Loucy (cell line): ENCODE data around the gene GAS5.

Source experiments
- H2AFZ ChIP-seq: fragments of 200-600 bp; sonication (generic); 2 replicates; pipeline ENCODE4 v1.6.0; 2016; ENCODE audit warnings: antibody characterized with exemption, mild to moderate bottlenecking, low read length, moderate library complexity
- H3F3A ChIP-seq: fragments of 200-600 bp; 2 replicates; pipeline ENCODE4 v1.6.0; 2016; ENCODE audit warnings: antibody characterized with exemption, low read depth, mild to moderate bottlenecking
- H3K27me3 ChIP-seq: fragments of 200-600 bp; sonication (generic); 2 replicates; pipeline ENCODE4 v1.6.1; 2014; ENCODE audit warnings: low read length, mild to moderate bottlenecking; ENCODE audit not compliant: insufficient read depth, poor library complexity, severe bottlenecking
- H3K36me3 ChIP-seq: fragments of 200-600 bp; sonication (generic); 2 replicates; pipeline ENCODE4 v1.6.1; 2016; ENCODE audit warnings: low read length; ENCODE audit not compliant: insufficient read depth
- H3K4me1 ChIP-seq: fragments of 200-600 bp; sonication (generic); 2 replicates; pipeline ENCODE4 v1.5.1; 2014; ENCODE audit warnings: low read length, mild to moderate bottlenecking; ENCODE audit not compliant: insufficient read depth, poor library complexity, severe bottlenecking
- H3K4me2 ChIP-seq: fragments of 200-600 bp; sonication (generic); 2 replicates; pipeline ENCODE4 v1.6.0; 2014; ENCODE audit warnings: antibody characterized with exemption, low read length, low read depth, mild to moderate bottlenecking; ENCODE audit not compliant: poor library complexity, severe bottlenecking
- H3K4me3 ChIP-seq: fragments of 200-600 bp; sonication (generic); 2 replicates; pipeline ENCODE4 v1.5.1; 2014; ENCODE audit warnings: low read length, mild to moderate bottlenecking, mixed read lengths; ENCODE audit not compliant: poor library complexity, severe bottlenecking
- H3K79me2 ChIP-seq: fragments of 200-600 bp; sonication (generic); 2 replicates; pipeline ENCODE4 v1.6.1; 2014; ENCODE audit warnings: low read length; ENCODE audit not compliant: insufficient read depth
- H3K9ac ChIP-seq: fragments of 200-600 bp; sonication (generic); 2 replicates; pipeline ENCODE4 v1.6.0; 2014; ENCODE audit warnings: mild to moderate bottlenecking, low read depth, low read length, moderate library complexity; ENCODE audit not compliant: poor library complexity, severe bottlenecking
- H3K9me2 ChIP-seq: fragments of 200-600 bp; sonication (generic); replicated peaks from 2 replicates; pipeline ENCODE4 v1.6.1; 2016; ENCODE audit warnings: low read depth, low read length, mixed read lengths
- H3K9me3 ChIP-seq: fragments of 200-600 bp; sonication (generic); 2 replicates; pipeline ENCODE4 v1.6.1; 2014; ENCODE audit warnings: mild to moderate bottlenecking, antibody characterized with exemption, low read length, low read depth; ENCODE audit not compliant: insufficient read depth
- H4K20me1 ChIP-seq: fragments of 200-600 bp; sonication (generic); 2 replicates; pipeline ENCODE4 v1.6.0; 2014; ENCODE audit warnings: antibody characterized with exemption, low read length, mild to moderate bottlenecking; ENCODE audit not compliant: insufficient read depth, poor library complexity, severe bottlenecking
- CTCF ChIP-seq: fragments of 200-600 bp; sonication (generic); conservative IDR thresholded peaks from 2 replicates; pipeline ENCODE4 v1.5.1; 2014; ENCODE audit warnings: mild to moderate bottlenecking, antibody characterized with exemption, low read length
- EZH2phosphoT487 ChIP-seq: fragments of 200-600 bp; IDR thresholded peaks from 2 replicates; pipeline ENCODE4 v1.6.1; 2018; ENCODE audit warnings: antibody characterized with exemption, mild to moderate bottlenecking, moderate library complexity, borderline replicate concordance

Gene GAS5

DNA sequence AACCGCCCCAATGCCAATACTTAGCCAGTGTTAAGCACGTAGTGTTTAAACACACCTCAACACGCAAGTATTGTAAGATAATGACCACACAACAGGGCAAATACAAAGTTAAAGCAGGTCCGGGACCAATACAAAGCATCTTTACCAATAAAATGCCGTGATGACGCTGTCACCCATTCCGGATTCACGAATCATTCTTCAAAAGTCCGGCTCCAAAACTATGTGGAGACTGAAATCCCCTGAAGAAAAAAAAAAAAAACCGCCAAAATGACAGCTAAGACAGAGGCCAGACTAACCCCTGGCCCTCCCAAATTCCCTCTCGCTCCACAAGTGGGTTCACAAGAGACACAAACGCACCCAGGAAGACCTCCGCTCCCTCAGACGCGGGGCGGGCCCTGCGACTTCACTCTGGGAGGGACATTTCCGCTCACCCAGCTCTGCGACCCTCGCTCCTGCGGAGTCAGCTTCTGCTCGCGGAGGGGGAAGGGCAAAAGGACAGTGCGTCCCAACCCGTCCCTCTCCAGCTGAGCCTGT is 43.9 kb downstream of the GAS5 start:
- Histone ChIP-seq H4K20me1 (peaks cover 22% of the 10 kb centered on the region), H3K4me3 (peak overlapping the region; percentile 94), H2AFZ (peak overlapping the region; percentile 94), H3K4me2 (peak overlapping the region; percentile 99), H3K9me3 (no peaks in the 10 kb centered on the region), H3K4me1 (peaks cover 37% of the 10 kb centered on the region), H3K79me2 (peaks cover 62% of the 10 kb centered on the region), H3K27me3 (no peaks in the 10 kb centered on the region), H3K9me2 (no peaks in the 10 kb centered on the region), H3K36me3 (0 out of 2 replicates have a peak, but pooled peaks cover 4% of the 10 kb centered on the region), H3F3A (no peaks in the 10 kb centered on the region), H3K9ac (peak overlapping the region; percentile 97)
- TF ChIP-seq CTCF = no peak
- no peak for TF ChIP-seq EZH2phosphoT487

GRCh38 chr1:173821680-173822079 is 46.1 kb downstream of the GAS5 start:
- Histone ChIP-seq H3K9me2 (no peaks in the 10 kb centered on the region), H3K4me2 (peak overlapping the region; percentile 99), H3K79me2 (peaks cover 75% of the 10 kb centered on the region), H3K9me3 (no peaks in the 10 kb centered on the region), H3K4me3 (peak overlapping the region; percentile 94), H3K27me3 (no peaks in the 10 kb centered on the region), H4K20me1 (peaks cover 22% of the 10 kb centered on the region), H3K9ac (peak overlapping the region; percentile 39), H3K36me3 (0 out of 2 replicates have a peak, but pooled peaks cover 8% of the 10 kb centered on the region), H3F3A (no peaks in the 10 kb centered on the region), H3K4me1 (peaks cover 37% of the 10 kb centered on the region), H2AFZ (no peak overlapping the region)
- TF ChIP-seq CTCF (no peak), EZH2phosphoT487 (no peak)

DNA sequence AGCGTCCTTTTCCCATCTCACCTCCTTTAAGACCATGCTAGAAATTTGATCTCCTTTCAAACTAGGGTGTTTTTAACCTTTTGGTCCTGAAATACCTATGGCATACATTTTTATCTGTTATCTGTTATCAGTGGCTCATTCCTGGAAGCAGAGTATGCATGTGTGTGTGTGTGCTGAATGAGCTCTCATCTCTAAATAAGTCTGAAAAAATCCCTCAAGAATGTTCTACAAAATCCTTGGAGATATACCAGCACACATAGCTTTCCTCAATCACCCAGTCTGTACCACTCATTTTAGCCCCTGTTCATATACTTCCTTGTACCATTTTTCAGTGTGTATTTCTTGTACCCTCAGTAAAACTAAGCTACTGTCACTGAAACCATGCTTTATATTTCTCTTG is 49.3 kb downstream of the GAS5 start:
- TF ChIP-seq EZH2phosphoT487 (no peak), CTCF (no peak)
- Histone ChIP-seq H3K4me3 (peak overlapping the region; percentile 4), H3K4me1 (peaks cover 33% of the 10 kb centered on the region), H2AFZ (no peak overlapping the region), H4K20me1 (peaks cover 22% of the 10 kb centered on the region), H3K36me3 (0 out of 2 replicates have a peak, but pooled peaks cover 8% of the 10 kb centered on the region), H3K27me3 (no peaks in the 10 kb centered on the region), H3K9me2 (no peaks in the 10 kb centered on the region), H3K79me2 (peaks cover 87% of the 10 kb centered on the region), H3K9me3 (no peaks in the 10 kb centered on the region), H3K4me2 (peak overlapping the region; percentile 45), H3K9ac (no peak overlapping the region), H3F3A (no peaks in the 10 kb centered on the region)
